SK-N-SH (cell line): ENCODE results near the gene MLXIP.

Source experiments
- CTCF ChIP-seq: fragments of 200-600 bp; sonication (generic); IDR thresholded peaks from 2 replicates; pipeline ENCODE4 v1.6.1; 2017; ENCODE audit warnings: antibody characterized with exemption, mild to moderate bottlenecking, moderate library complexity
- EP300 ChIP-seq, 2 experiments: IDR thresholded peaks; 2 replicates each; pipeline versions ENCODE4 v1.4.0 to v1.6.1; 2012; ENCODE audit warnings: borderline replicate concordance in 1 of 2, low read depth in 1 of 2, low read length in 1 of 2
- RFX5 ChIP-seq: IDR thresholded peaks from 2 replicates; pipeline ENCODE4 v1.6.1; 2012; ENCODE audit warnings: mild to moderate bottlenecking, improper control_type of control experiment, low read length

- no peak for TF ChIP-seq EP300 (IDR thresholded peaks at IDR 0.05; ENCODE audit: borderline replicate concordance in 1 of 2, low read depth in 1 of 2, low read length in 1 of 2)
- no peak for TF ChIP-seq RFX5
- TF ChIP-seq CTCF: no peak
Measured at GRCh38 chr12:122082621-122083356, 4.2 kb downstream of the MLXIP start.
